ENCODE data around the gene CACNA1C. TPM values are rescaled to one million over a fixed set of nuclear protein-coding genes. Genes with fewer than 3 reads are reported as not detected.

CACNA1C gene
- polyA plus RNA-seq, 4 donors, result 0.67 to 2.5 (median 2.0) TPM

DNA sequence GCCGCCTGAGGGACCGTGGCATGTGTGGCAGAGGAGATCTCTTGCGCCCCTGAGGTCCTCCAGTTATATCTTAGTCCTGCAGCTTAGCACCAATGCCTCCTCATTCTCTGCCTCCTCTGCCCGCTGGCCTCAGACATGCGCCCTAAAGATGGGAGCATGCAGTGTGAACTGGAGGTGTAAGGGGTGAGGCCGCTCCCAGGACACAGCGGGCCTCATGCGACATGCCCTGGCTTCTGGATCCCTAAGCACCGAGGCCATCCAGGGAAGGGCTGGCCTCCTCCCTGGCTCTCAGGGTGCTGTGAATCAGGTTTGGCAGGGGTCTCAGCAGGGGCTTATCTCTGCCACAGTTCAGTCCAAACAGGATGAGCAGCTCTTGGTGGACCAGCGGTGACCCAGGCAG lies 86.9 kb downstream of the CACNA1C start:
- no peaks in the 10 kb centered on the region for H3K36me3 ChIP-seq (ENCODE audit: control insufficient read depth in 3 of 3, insufficient read depth in 2 of 3, low read depth in 1 of 3, low read length in 3 of 3)
- peaks cover 0 to 19% (median 7%) of the 10 kb centered on the region in 3 donors for H3K4me1 ChIP-seq (ENCODE audit: control insufficient read depth in 3 of 3, insufficient read depth in 2 of 3, low read depth in 1 of 3, low read length in 2 of 3)
- 91 to 97% (median 92%) methylated on average over 10 of the region's 10 CpGs for WGBS, 3 donors
- DNase-seq, result no peak
- no peak overlapping the region for H3K27ac ChIP-seq (ENCODE audit: low read depth in 1 of 3, low read length in 2 of 3)
- no peak for FAIRE-seq
- H3K4me3 ChIP-seq (ENCODE audit: low read depth in 1 of 3, low read length in 3 of 3), result no peak overlapping the region
- no peaks in the 10 kb centered on the region for H3K9me3 ChIP-seq (ENCODE audit: control insufficient read depth in 2 of 2, insufficient read depth in 1 of 2, low read depth in 1 of 2, low read length in 1 of 2)
- H3K27me3 ChIP-seq (ENCODE audit: control insufficient read depth in 3 of 3, insufficient read depth in 3 of 3, low read length in 3 of 3), result no peaks in the 10 kb centered on the region

GRCh38 chr12:2140858-2141519 lies 88.2 kb downstream of the CACNA1C start:
- no peaks in the 10 kb centered on the region for H3K27me3 ChIP-seq (ENCODE audit: control insufficient read depth in 3 of 3, insufficient read depth in 3 of 3, low read length in 3 of 3)
- peaks cover 0 to 22% (median 7%) of the 10 kb centered on the region in 3 donors for H3K4me1 ChIP-seq (ENCODE audit: control insufficient read depth in 3 of 3, insufficient read depth in 2 of 3, low read depth in 1 of 3, low read length in 2 of 3)
- H3K27ac ChIP-seq (ENCODE audit: low read depth in 1 of 3, low read length in 2 of 3), result no peak overlapping the region
- 80 to 83% (median 82%) methylated on average over 9 of the region's 9 CpGs for WGBS, 3 donors
- H3K4me3 ChIP-seq (ENCODE audit: low read depth in 1 of 3, low read length in 3 of 3), result no peak overlapping the region
- DNase-seq (no peak), FAIRE-seq (no peak)
- no peaks in the 10 kb centered on the region for H3K9me3 ChIP-seq (ENCODE audit: control insufficient read depth in 2 of 2, insufficient read depth in 1 of 2, low read depth in 1 of 2, low read length in 1 of 2)
- no peaks in the 10 kb centered on the region for H3K36me3 ChIP-seq (ENCODE audit: control insufficient read depth in 3 of 3, insufficient read depth in 2 of 3, low read depth in 1 of 3, low read length in 3 of 3)

DNA sequence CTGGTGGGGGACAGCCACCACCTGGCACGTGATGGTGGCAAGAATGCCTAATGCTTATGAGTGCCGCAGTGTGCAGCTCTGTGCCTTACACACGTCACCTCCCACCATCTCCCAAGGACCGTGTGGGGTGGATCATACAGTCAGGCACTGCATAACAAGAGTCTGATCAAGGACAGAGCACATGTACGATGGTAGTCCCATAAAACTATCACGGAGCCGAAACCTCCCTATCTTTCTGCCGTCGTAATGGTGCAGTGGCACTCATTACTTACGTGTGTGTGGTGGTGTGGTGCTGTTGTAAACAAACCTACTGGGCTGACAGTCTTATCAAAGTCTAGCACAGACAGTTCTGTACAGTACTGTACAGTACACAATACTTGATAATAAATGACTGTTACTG lies 89.3 kb downstream of the CACNA1C start:
- Histone ChIP-seq H3K27ac (ENCODE audit: low read depth in 1 of 3, low read length in 2 of 3) (no peak overlapping the region), H3K4me3 (ENCODE audit: low read depth in 1 of 3, low read length in 3 of 3) (no peak overlapping the region), H3K27me3 (ENCODE audit: control insufficient read depth in 3 of 3, insufficient read depth in 3 of 3, low read length in 3 of 3) (no peaks in the 10 kb centered on the region), H3K36me3 (ENCODE audit: control insufficient read depth in 3 of 3, insufficient read depth in 2 of 3, low read depth in 1 of 3, low read length in 3 of 3) (no peaks in the 10 kb centered on the region), H3K4me1 (ENCODE audit: control insufficient read depth in 3 of 3, insufficient read depth in 2 of 3, low read depth in 1 of 3, low read length in 2 of 3) (peaks cover 0 to 22% (median 7%) of the 10 kb centered on the region in 3 donors), H3K9me3 (ENCODE audit: control insufficient read depth in 2 of 2, insufficient read depth in 1 of 2, low read depth in 1 of 2, low read length in 1 of 2) (no peaks in the 10 kb centered on the region)
- FAIRE-seq (no peak), DNase-seq (peak in 1 of 2 donors; percentile 43)
- WGBS, 3 donors, result 77 to 88% (median 78%) methylated on average over 10 of the region's 10 CpGs

- no peaks in the 10 kb centered on the region for H3K9me3 ChIP-seq (ENCODE audit: control insufficient read depth in 2 of 2, insufficient read depth in 1 of 2, low read depth in 1 of 2, low read length in 1 of 2)
- H3K27me3 ChIP-seq (ENCODE audit: control insufficient read depth in 3 of 3, insufficient read depth in 3 of 3, low read length in 3 of 3), result no peaks in the 10 kb centered on the region
- H3K36me3 ChIP-seq (ENCODE audit: control insufficient read depth in 3 of 3, insufficient read depth in 2 of 3, low read depth in 1 of 3, low read length in 3 of 3), result no peaks in the 10 kb centered on the region
- H3K4me3 ChIP-seq (ENCODE audit: low read depth in 1 of 3, low read length in 3 of 3), result no peak overlapping the region
- no peak for FAIRE-seq
- WGBS, 3 donors, result 69 to 74% (median 72%) methylated on average over 1 of the region's 1 CpG
- peaks cover 0 to 3% (median 0%) of the 10 kb centered on the region in 3 donors for H3K4me1 ChIP-seq (ENCODE audit: control insufficient read depth in 3 of 3, insufficient read depth in 2 of 3, low read depth in 1 of 3, low read length in 2 of 3)
- H3K27ac ChIP-seq (ENCODE audit: low read depth in 1 of 3, low read length in 2 of 3), result no peak overlapping the region
- no peak for DNase-seq
Measured at GRCh38 chr12:2144951-2145350, 92.2 kb downstream of the CACNA1C start.

DNA sequence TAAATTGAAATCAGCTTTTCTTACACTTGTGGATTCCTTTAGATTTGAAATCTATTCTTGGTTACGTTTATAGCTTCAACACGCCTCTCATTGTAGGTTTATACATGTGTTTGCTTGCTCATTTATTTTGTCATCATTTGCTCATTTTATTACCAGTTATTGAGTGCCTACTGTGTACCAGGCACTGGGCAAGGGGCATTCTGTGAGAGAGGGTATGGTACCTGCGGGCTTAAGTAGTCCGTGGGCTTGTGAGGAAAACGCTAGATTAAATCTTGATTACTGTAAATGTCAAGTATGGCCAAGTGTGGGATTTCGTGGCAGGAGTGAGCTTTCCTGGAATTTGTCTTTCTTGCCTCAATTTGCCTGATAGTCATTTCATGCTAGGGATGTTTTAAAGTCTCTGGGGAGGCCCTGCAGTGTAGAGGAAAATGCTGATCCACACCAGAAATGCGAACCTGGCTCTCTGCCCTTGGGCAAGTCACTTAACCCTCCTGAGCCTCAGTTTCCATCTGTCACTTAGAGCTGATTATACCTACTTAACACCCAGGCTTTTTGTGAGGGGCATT lies 92.7 kb downstream of the CACNA1C start:
- Histone ChIP-seq H3K36me3 (ENCODE audit: control insufficient read depth in 3 of 3, insufficient read depth in 2 of 3, low read depth in 1 of 3, low read length in 3 of 3) (no peaks in the 10 kb centered on the region), H3K27me3 (ENCODE audit: control insufficient read depth in 3 of 3, insufficient read depth in 3 of 3, low read length in 3 of 3) (no peaks in the 10 kb centered on the region), H3K27ac (ENCODE audit: low read depth in 1 of 3, low read length in 2 of 3) (no peak overlapping the region), H3K9me3 (ENCODE audit: control insufficient read depth in 2 of 2, insufficient read depth in 1 of 2, low read depth in 1 of 2, low read length in 1 of 2) (no peaks in the 10 kb centered on the region), H3K4me1 (ENCODE audit: control insufficient read depth in 3 of 3, insufficient read depth in 2 of 3, low read depth in 1 of 3, low read length in 2 of 3) (peaks cover 0 to 3% (median 0%) of the 10 kb centered on the region in 3 donors), H3K4me3 (ENCODE audit: low read depth in 1 of 3, low read length in 3 of 3) (no peak overlapping the region)
- no peak for FAIRE-seq
- DNase-seq, result no peak
- WGBS, 3 donors, result 76 to 87% (median 83%) methylated on average over 7 of the region's 7 CpGs

DNA sequence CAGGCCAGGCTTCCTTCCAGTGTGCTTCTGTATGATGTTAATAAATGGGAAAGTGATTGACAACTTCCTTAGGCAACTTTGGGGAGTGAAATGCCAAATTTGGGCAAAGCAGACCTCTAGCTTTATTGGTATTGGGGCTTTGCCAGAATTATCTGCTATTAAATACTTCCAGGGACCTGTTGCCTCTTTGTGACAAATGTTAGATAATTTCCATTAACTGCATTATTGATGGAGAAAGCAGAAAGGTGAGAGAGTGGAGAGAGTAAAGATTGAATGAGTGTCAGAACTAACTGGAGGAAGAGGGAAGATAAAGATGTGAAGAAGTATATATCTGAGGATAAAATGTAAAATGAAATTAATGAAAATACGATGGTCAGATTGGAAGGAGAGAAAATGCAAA lies 94.5 kb downstream of the CACNA1C start:
- DNase-seq (no peak), FAIRE-seq (no peak)
- H3K9me3 ChIP-seq (ENCODE audit: control insufficient read depth in 2 of 2, insufficient read depth in 1 of 2, low read depth in 1 of 2, low read length in 1 of 2), result no peaks in the 10 kb centered on the region
- H3K4me1 ChIP-seq (ENCODE audit: control insufficient read depth in 3 of 3, insufficient read depth in 2 of 3, low read depth in 1 of 3, low read length in 2 of 3), result peaks cover 0 to 3% (median 0%) of the 10 kb centered on the region in 3 donors
- H3K4me3 ChIP-seq (ENCODE audit: low read depth in 1 of 3, low read length in 3 of 3), result no peak overlapping the region
- no peak overlapping the region for H3K27ac ChIP-seq (ENCODE audit: low read depth in 1 of 3, low read length in 2 of 3)
- 77 to 89% (median 86%) methylated on average over 1 of the region's 1 CpG for WGBS, 3 donors
- no peaks in the 10 kb centered on the region for H3K27me3 ChIP-seq (ENCODE audit: control insufficient read depth in 3 of 3, insufficient read depth in 3 of 3, low read length in 3 of 3)
- no peaks in the 10 kb centered on the region for H3K36me3 ChIP-seq (ENCODE audit: control insufficient read depth in 3 of 3, insufficient read depth in 2 of 3, low read depth in 1 of 3, low read length in 3 of 3)

- Histone ChIP-seq H3K27ac (ENCODE audit: low read depth in 1 of 3, low read length in 2 of 3) (no peak overlapping the region), H3K9me3 (ENCODE audit: control insufficient read depth in 2 of 2, insufficient read depth in 1 of 2, low read depth in 1 of 2, low read length in 1 of 2) (no peaks in the 10 kb centered on the region), H3K36me3 (ENCODE audit: control insufficient read depth in 3 of 3, insufficient read depth in 2 of 3, low read depth in 1 of 3, low read length in 3 of 3) (no peaks in the 10 kb centered on the region), H3K4me1 (ENCODE audit: control insufficient read depth in 3 of 3, insufficient read depth in 2 of 3, low read depth in 1 of 3, low read length in 2 of 3) (peaks cover 0 to 3% (median 0%) of the 10 kb centered on the region in 3 donors), H3K4me3 (ENCODE audit: low read depth in 1 of 3, low read length in 3 of 3) (no peak overlapping the region), H3K27me3 (ENCODE audit: control insufficient read depth in 3 of 3, insufficient read depth in 3 of 3, low read length in 3 of 3) (no peaks in the 10 kb centered on the region)
- DNase-seq (no peak), FAIRE-seq (no peak)
- 81 to 87% (median 86%) methylated on average over 3 of the region's 3 CpGs for WGBS, 3 donors
Measured at GRCh38 chr12:2149091-2149490, 96.3 kb downstream of the CACNA1C start.

- Histone ChIP-seq H3K4me1 (ENCODE audit: control insufficient read depth in 3 of 3, insufficient read depth in 2 of 3, low read depth in 1 of 3, low read length in 2 of 3) (no peaks in the 10 kb centered on the region), H3K27ac (ENCODE audit: low read depth in 1 of 3, low read length in 2 of 3) (no peak overlapping the region), H3K9me3 (ENCODE audit: control insufficient read depth in 2 of 2, insufficient read depth in 1 of 2, low read depth in 1 of 2, low read length in 1 of 2) (no peaks in the 10 kb centered on the region), H3K27me3 (ENCODE audit: control insufficient read depth in 3 of 3, insufficient read depth in 3 of 3, low read length in 3 of 3) (no peaks in the 10 kb centered on the region), H3K4me3 (ENCODE audit: low read depth in 1 of 3, low read length in 3 of 3) (no peak overlapping the region), H3K36me3 (ENCODE audit: control insufficient read depth in 3 of 3, insufficient read depth in 2 of 3, low read depth in 1 of 3, low read length in 3 of 3) (no peaks in the 10 kb centered on the region)
- 65 to 85% (median 74%) methylated on average over 3 of the region's 3 CpGs for WGBS, 3 donors
- DNase-seq, result no peak
- FAIRE-seq, result no peak
Measured at GRCh38 chr12:2150833-2151232, 98.0 kb downstream of the CACNA1C start.

DNA sequence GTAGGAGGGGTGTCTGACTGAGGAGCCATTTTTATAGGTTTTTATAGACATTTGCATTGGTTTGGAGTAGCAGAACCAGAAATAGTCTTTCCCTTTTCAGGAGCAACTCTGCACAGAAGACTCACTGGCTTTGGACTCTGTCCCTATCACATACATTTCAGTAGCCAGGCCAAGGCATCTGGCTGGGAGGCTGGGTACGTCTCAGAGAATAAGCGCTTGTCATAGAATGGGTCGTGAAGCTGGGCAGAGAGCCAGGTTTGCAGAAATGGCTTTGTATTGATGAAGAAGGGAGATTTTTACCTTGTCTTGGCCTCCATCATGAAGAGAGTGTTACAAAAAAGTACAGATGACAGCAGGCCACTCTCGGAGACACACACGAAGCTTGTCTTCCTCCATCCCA lies 98.6 kb downstream of the CACNA1C start:
- DNase-seq, result no peak
- Histone ChIP-seq H3K27me3 (ENCODE audit: control insufficient read depth in 3 of 3, insufficient read depth in 3 of 3, low read length in 3 of 3) (no peaks in the 10 kb centered on the region), H3K4me1 (ENCODE audit: control insufficient read depth in 3 of 3, insufficient read depth in 2 of 3, low read depth in 1 of 3, low read length in 2 of 3) (no peaks in the 10 kb centered on the region), H3K27ac (ENCODE audit: low read depth in 1 of 3, low read length in 2 of 3) (no peak overlapping the region), H3K36me3 (ENCODE audit: control insufficient read depth in 3 of 3, insufficient read depth in 2 of 3, low read depth in 1 of 3, low read length in 3 of 3) (no peaks in the 10 kb centered on the region), H3K4me3 (ENCODE audit: low read depth in 1 of 3, low read length in 3 of 3) (no peak overlapping the region), H3K9me3 (ENCODE audit: control insufficient read depth in 2 of 2, insufficient read depth in 1 of 2, low read depth in 1 of 2, low read length in 1 of 2) (no peaks in the 10 kb centered on the region)
- 50 to 76% (median 60%) methylated on average over 5 of the region's 5 CpGs for WGBS, 3 donors
- FAIRE-seq, result no peak
